Endothelial cell of umbilical vein (primary cell): ENCODE results near the gene PTPRH. TPM values are rescaled to one million over a fixed set of nuclear protein-coding genes. Genes with fewer than 3 reads are reported as not detected.

Source experiments
- BruUV-seq: library from RNA; stranded (reverse); fragments of 400-500 nt; replicated peaks from 2 replicates; lab custom pipeline; 2021; lab: Mats Ljungman, UMichigan
- CTCF ChIA-PET: fragments of 300-600, 350-600 bp; sonication (Branson Sonifier 250); formaldehyde crosslinking; loops from one replicate; lab custom pipeline; 2021; ENCODE audit warnings: antibody characterized with exemption, inconsistent platforms; lab: Charles Lee
- POLR2A ChIA-PET: fragments of 300-600, 350-600 bp; sonication (Branson Sonifier 250); formaldehyde crosslinking; loops from one replicate; lab custom pipeline; 2021; ENCODE audit warnings: antibody characterized with exemption, inconsistent platforms; lab: Charles Lee
- DNase-seq: peaks from one replicate; pipeline ENCODE4 v3.0.0-alpha.2; 2011; ENCODE audit warnings: low read depth, low spot score
- FAIRE-seq: peaks from 2 replicates; lab custom pipeline; 2011; peaks lifted over from hg19 to GRCh38; lab: Jason Lieb, UNC
- H2AFZ ChIP-seq: 2 replicates; pipeline ENCODE4 v1.6.0; 2012; ENCODE audit warnings: low read depth, low read length, control low read depth, inconsistent platforms
- H3K27ac ChIP-seq: 2 replicates; pipeline ENCODE4 v1.5.1; 2011; ENCODE audit warnings: low read depth, mild to moderate bottlenecking, control low read depth, low read length, moderate library complexity; ENCODE audit not compliant: insufficient read depth
- H3K27me3 ChIP-seq, 2 experiments: 2 replicates each; pipeline versions ENCODE4 v1.6.0 to v1.6.1; 2011; ENCODE audit warnings: low read length in 2 of 2, mixed read lengths in 1 of 2; ENCODE audit not compliant: control insufficient read depth in 2 of 2, insufficient read depth in 2 of 2
- H3K36me3 ChIP-seq, 2 experiments: 2 replicates in 1 of 2; 3 replicates in 1 of 2; pipeline ENCODE4 v1.5.1; 2011; ENCODE audit warnings: low read length in 2 of 2, mild to moderate bottlenecking in 1 of 2, moderate library complexity in 1 of 2; ENCODE audit not compliant: control insufficient read depth in 2 of 2, insufficient read depth in 2 of 2; ENCODE audit errors: extremely low read depth in 1 of 2
- H3K4me1 ChIP-seq: 3 replicates; pipeline ENCODE4 v1.5.1; 2011; ENCODE audit warnings: mild to moderate bottlenecking, low read length; ENCODE audit not compliant: control insufficient read depth, insufficient read depth; ENCODE audit errors: extremely low read depth
- H3K4me2 ChIP-seq: 2 replicates; pipeline ENCODE4 v1.6.1; 2011; ENCODE audit warnings: low read length, control low read depth, mixed read lengths; ENCODE audit not compliant: insufficient read depth
- H3K4me3 ChIP-seq, 3 experiments: fragments of 200-600 bp in 1 of 3; sonication (generic), shearing (Covaris generic) in 1 of 3; replicated peaks in 1 of 3; 2 replicates each; pipeline ENCODE4 v1.5.1; 2011 to 2016; ENCODE audit warnings: control low read depth in 3 of 3, low read length in 3 of 3, mild to moderate bottlenecking in 2 of 3, inconsistent platforms in 1 of 3, low read depth in 1 of 3, moderate library complexity in 1 of 3; ENCODE audit not compliant: insufficient read depth in 1 of 3
- H3K79me2 ChIP-seq: 2 replicates; pipeline ENCODE4 v1.6.0; 2012; ENCODE audit warnings: low read length, inconsistent platforms; ENCODE audit not compliant: control insufficient read depth, insufficient read depth
- H3K9ac ChIP-seq: replicated peaks from 2 replicates; pipeline ENCODE3; 2011; ENCODE audit warnings: low read length, control low read depth; ENCODE audit not compliant: insufficient read depth; ENCODE audit errors: extremely low read depth
- H3K9me1 ChIP-seq: replicated peaks from 3 replicates; pipeline ENCODE4 v1.6.0; 2011; ENCODE audit warnings: mild to moderate bottlenecking, low read length; ENCODE audit not compliant: control insufficient read depth, insufficient read depth; ENCODE audit errors: extremely low read depth
- H3K9me3 ChIP-seq: replicated peaks from 2 replicates; pipeline ENCODE4 v1.5.1; 2012; ENCODE audit warnings: low read length, inconsistent platforms; ENCODE audit not compliant: control insufficient read depth, insufficient read depth
- H4K20me1 ChIP-seq: replicated peaks from 2 replicates; pipeline ENCODE3; 2011; ENCODE audit warnings: mild to moderate bottlenecking, low read length; ENCODE audit not compliant: control insufficient read depth, insufficient read depth; ENCODE audit errors: extremely low read depth
- CTCF ChIP-seq, 2 donors: IDR thresholded peaks; 1 replicate in 1 of 2; 2 replicates in 1 of 2; pipeline ENCODE4 v1.5.1; 2011; ENCODE audit warnings: low read length in 2 of 2, mild to moderate bottlenecking in 2 of 2, moderate library complexity in 2 of 2, control low read depth in 1 of 2, inconsistent platforms in 1 of 2, low read depth in 1 of 2; ENCODE audit not compliant: insufficient read depth in 1 of 2; ENCODE audit errors: extremely low read depth in 1 of 2
- EZH2 ChIP-seq: IDR thresholded peaks from 2 replicates; pipeline ENCODE4 v1.6.1; 2012; ENCODE audit warnings: borderline replicate concordance, low read depth, mild to moderate bottlenecking, moderate library complexity, low read length, inconsistent platforms; ENCODE audit not compliant: severe bottlenecking
- FOS ChIP-seq: IDR thresholded peaks from 2 replicates; pipeline ENCODE4 v1.6.1; 2011; ENCODE audit warnings: mild to moderate bottlenecking, low read length, moderate library complexity, borderline replicate concordance; ENCODE audit not compliant: insufficient read depth
- GATA2 ChIP-seq: IDR thresholded peaks from 2 replicates; pipeline ENCODE4 v1.7.0; 2011; ENCODE audit warnings: low read depth, mild to moderate bottlenecking, moderate library complexity, mixed read lengths, low read length; ENCODE audit not compliant: insufficient read length, insufficient read depth
- JUN ChIP-seq: IDR thresholded peaks from 2 replicates; pipeline ENCODE4 v1.6.1; 2011; ENCODE audit warnings: borderline replicate concordance, low read depth; ENCODE audit not compliant: insufficient read length, insufficient read depth
- MYC ChIP-seq: IDR thresholded peaks from one replicate; pipeline ENCODE4 v1.6.1; 2011; ENCODE audit warnings: mild to moderate bottlenecking, low read depth, low read length
- POLR2A ChIP-seq: IDR thresholded peaks from 2 replicates; pipeline ENCODE4 v1.6.1; 2012; ENCODE audit warnings: low read depth, mild to moderate bottlenecking, control low read depth, low read length
- POLR2AphosphoS5 ChIP-seq: IDR thresholded peaks from 2 replicates; pipeline ENCODE4 v1.6.1; 2012; ENCODE audit warnings: low read depth, mild to moderate bottlenecking, control low read depth, low read length, moderate library complexity; ENCODE audit not compliant: insufficient read depth
- dilution Hi-C: fragments of 300-500 bp; cut with MboI; formaldehyde crosslinking; loops from one replicate; pipeline ENCODE4 v1.15.0; 2019; ENCODE audit warnings: low sequenced_read_pairs; ENCODE audit not compliant: extremely low pct_ligation_motif_present
- intact Hi-C: fragments of 100-400 bp; cut with micrococcal nuclease; formaldehyde crosslinking; loops from one replicate; pipeline ENCODE4 v1.10.0; 2022
- polyA plus RNA-seq, 4 experiments: library from polyadenylated mRNA; depleted of rRNA in 3 of 4; stranded (reverse) in 3 of 4; unstranded in 1 of 4; fragments of >200 nt; gene quantifications; 2 replicates each; pipeline versions ENCODE4 v1.2.1 to v1.2.3, GENCODE V29; 2011 to 2012; ENCODE audit warnings: missing spikeins in 1 of 4
- total RNA-seq: library from RNA; stranded (reverse); gene quantifications from 2 replicates; pipeline ENCODE4 v1.2.3, GENCODE V29; 2021
- TF ChIP-seq, protein P1 (sequence below): IDR thresholded peaks from 2 replicates; pipeline ENCODE4 v1.6.1; 2011; ENCODE audit not compliant: insufficient read depth, insufficient read length

The PTPRH gene
- total and polyA plus RNA-seq, 2 donors (not counting 3 experiments of a cell fraction or from before 2014, with no cell fraction given) = 0.14 to 1.00 TPM

GRCh38 chr19:55248166-55248675, 38.9 kb upstream of the PTPRH start:
- TF ChIP-seq JUN (no peak), EZH2 (no peak), CTCF (IDR thresholded peaks at IDR 0.05; ENCODE audit: extremely low read depth in 1 of 2, insufficient read depth in 1 of 2, low read depth in 1 of 2, low read length in 2 of 2) (no peak), MYC (no peak), POLR2A (no peak), FOS (no peak), GATA2 (no peak), POLR2AphosphoS5 (no peak)
- TF ChIP-seq, protein P1, sequence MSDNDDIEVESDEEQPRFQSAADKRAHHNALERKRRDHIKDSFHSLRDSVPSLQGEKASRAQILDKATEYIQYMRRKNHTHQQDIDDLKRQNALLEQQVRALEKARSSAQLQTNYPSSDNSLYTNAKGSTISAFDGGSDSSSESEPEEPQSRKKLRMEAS = no peak
- DNase-seq = no peak
- Histone ChIP-seq H3K4me1 (peaks cover 18% of the 10 kb centered on the region), H3K79me2 (peaks cover 61% of the 10 kb centered on the region), H3K36me3 (peaks cover 3 to 28% of the 10 kb centered on the region in 2 experiments), H3K9me1 (no peaks in the 10 kb centered on the region), H3K27ac (no peak overlapping the region), H3K27me3 (no peaks in the 10 kb centered on the region), H4K20me1 (no peaks in the 10 kb centered on the region), H2AFZ (no peak overlapping the region), H3K4me2 (no peak overlapping the region), H3K9me3 (no peaks in the 10 kb centered on the region), H3K9ac (no peak overlapping the region), H3K4me3 (no peak overlapping the region)
- dilution Hi-C loops = no loop called here
- CTCF ChIA-PET = no interaction called here
- BruUV-seq = no TSS peak
- FAIRE-seq = no peak
- POLR2A ChIA-PET = no interaction called here
- intact Hi-C loops = no loop called here
